DOHH2 (cell line): ENCODE measurements around the gene NSUN6.

Experiments
- H3F3A ChIP-seq: fragments of 200-600 bp; sonication (generic), shearing (Covaris generic); 2 replicates; pipeline ENCODE4 v1.6.0; 2016; ENCODE audit warnings: antibody characterized with exemption, mild to moderate bottlenecking; ENCODE audit not compliant: control insufficient read depth, insufficient read depth
- H3K27ac ChIP-seq: fragments of 200-600 bp; sonication (generic); 2 replicates; pipeline ENCODE4 v1.5.1; 2014; ENCODE audit warnings: low read depth, mild to moderate bottlenecking, low read length, moderate library complexity
- H3K27me3 ChIP-seq: fragments of 200-600 bp; sonication (generic); 2 replicates; pipeline ENCODE4 v1.6.1; 2014; ENCODE audit warnings: mild to moderate bottlenecking, low read length, mixed read lengths; ENCODE audit not compliant: control insufficient read depth
- H3K36me3 ChIP-seq: fragments of 200-600 bp; sonication (generic); 2 replicates; pipeline ENCODE4 v1.6.1; 2014; ENCODE audit warnings: mild to moderate bottlenecking, low read length, moderate library complexity, mixed read lengths; ENCODE audit not compliant: control insufficient read depth
- H3K4me1 ChIP-seq: fragments of 200-600 bp; sonication (generic); 2 replicates; pipeline ENCODE4 v1.6.1; 2014; ENCODE audit warnings: mild to moderate bottlenecking, low read length, mixed read lengths; ENCODE audit not compliant: control insufficient read depth
- H3K4me2 ChIP-seq: fragments of 200-600 bp; sonication (generic); 2 replicates; pipeline ENCODE4 v1.6.0; 2014; ENCODE audit warnings: mild to moderate bottlenecking, low read length, moderate library complexity
- H3K4me3 ChIP-seq: fragments of 200-600 bp; sonication (generic); 2 replicates; pipeline ENCODE4 v1.5.1; 2014; ENCODE audit warnings: mild to moderate bottlenecking, low read length, mixed read lengths
- H3K79me2 ChIP-seq: fragments of 200-600 bp; sonication (generic); 2 replicates; pipeline ENCODE4 v1.6.1; 2014; ENCODE audit warnings: mild to moderate bottlenecking, low read length, mixed read lengths; ENCODE audit not compliant: control insufficient read depth
- H3K9me2 ChIP-seq: fragments of 200-600 bp; sonication (generic); replicated peaks from 2 replicates; pipeline ENCODE4 v1.6.1; 2014; ENCODE audit warnings: mild to moderate bottlenecking, low read length, mixed read lengths; ENCODE audit not compliant: control insufficient read depth
- H3K9me3 ChIP-seq: fragments of 200-600 bp; sonication (generic); 2 replicates; pipeline ENCODE4 v1.6.1; 2014; ENCODE audit warnings: antibody characterized with exemption, low read length, mixed read lengths; ENCODE audit not compliant: control insufficient read depth, insufficient read depth
- H4K20me1 ChIP-seq: fragments of 200-600 bp; sonication (generic); 2 replicates; pipeline ENCODE4 v1.6.0; 2014; ENCODE audit warnings: low read depth, mild to moderate bottlenecking, antibody characterized with exemption, low read length, moderate library complexity; ENCODE audit not compliant: control insufficient read depth, insufficient read depth
- CTCF ChIP-seq: fragments of 200-600 bp; sonication (generic); IDR thresholded peaks from one replicate; pipeline ENCODE4 v1.5.1; 2014; ENCODE audit warnings: antibody characterized with exemption, mild to moderate bottlenecking, low read depth, low read length; ENCODE audit not compliant: poor library complexity, severe bottlenecking
- EZH2phosphoT487 ChIP-seq: fragments of 200-600 bp; sonication (generic); IDR thresholded peaks from 2 replicates; pipeline ENCODE4 v1.6.1; 2017; ENCODE audit warnings: borderline replicate concordance, mild to moderate bottlenecking, antibody characterized with exemption, low read length, moderate library complexity, mixed read lengths

The NSUN6 gene

DNA sequence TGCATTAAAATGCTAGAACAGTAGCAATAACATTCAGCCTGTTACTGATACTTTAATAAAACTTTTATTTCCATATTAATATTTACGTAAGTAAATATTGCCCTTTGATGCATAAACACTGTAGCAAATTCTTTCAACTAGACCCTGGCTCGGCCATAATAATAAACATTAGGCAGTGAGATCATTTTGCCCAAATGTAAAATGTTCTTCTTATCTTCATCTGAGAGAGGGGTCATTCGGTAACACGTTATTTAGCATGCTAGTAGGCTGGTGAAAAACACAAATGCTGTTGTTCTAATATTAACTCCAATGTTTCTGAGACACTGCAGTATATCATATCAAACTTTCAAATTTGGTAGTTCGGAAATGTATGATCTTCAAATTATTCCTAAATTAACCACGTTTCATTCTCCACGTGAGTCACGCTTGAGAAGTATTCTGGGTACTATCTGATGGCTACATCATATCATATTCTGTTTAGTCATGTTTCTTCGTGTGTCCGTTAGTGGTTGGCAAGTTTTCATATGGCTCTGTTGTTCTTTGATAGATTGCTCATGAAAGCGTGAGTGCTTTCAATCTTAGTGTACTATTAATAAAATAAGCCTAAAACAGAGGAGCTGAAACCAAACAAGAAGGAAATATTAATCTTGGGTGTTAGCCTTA lies 145.8 kb downstream of the NSUN6 start:
- H3K4me2 ChIP-seq, result no peak overlapping the region
- no peaks in the 10 kb centered on the region for H3K79me2 ChIP-seq
- H3K4me1 ChIP-seq, result no peaks in the 10 kb centered on the region
- no peaks in the 10 kb centered on the region for H4K20me1 ChIP-seq
- no peaks in the 10 kb centered on the region for H3F3A ChIP-seq
- no peak for TF ChIP-seq CTCF
- no peak for TF ChIP-seq EZH2phosphoT487
- H3K9me3 ChIP-seq, result no peaks in the 10 kb centered on the region
- no peak overlapping the region for H3K27ac ChIP-seq
- no peaks in the 10 kb centered on the region for H3K27me3 ChIP-seq
- H3K36me3 ChIP-seq, result no peaks in the 10 kb centered on the region
- no peaks in the 10 kb centered on the region for H3K9me2 ChIP-seq
- H3K4me3 ChIP-seq, result no peak overlapping the region

GRCh38 chr10:18504161-18504560 lies 147.2 kb downstream of the NSUN6 start:
- no peak overlapping the region for H3K4me3 ChIP-seq
- H3K9me3 ChIP-seq, result no peaks in the 10 kb centered on the region
- H4K20me1 ChIP-seq, result no peaks in the 10 kb centered on the region
- no peaks in the 10 kb centered on the region for H3F3A ChIP-seq
- H3K4me2 ChIP-seq, result no peak overlapping the region
- H3K27ac ChIP-seq, result no peak overlapping the region
- H3K79me2 ChIP-seq, result no peaks in the 10 kb centered on the region
- no peaks in the 10 kb centered on the region for H3K4me1 ChIP-seq
- no peaks in the 10 kb centered on the region for H3K36me3 ChIP-seq
- no peaks in the 10 kb centered on the region for H3K9me2 ChIP-seq
- TF ChIP-seq EZH2phosphoT487 (no peak), CTCF (no peak)
- no peaks in the 10 kb centered on the region for H3K27me3 ChIP-seq

DNA sequence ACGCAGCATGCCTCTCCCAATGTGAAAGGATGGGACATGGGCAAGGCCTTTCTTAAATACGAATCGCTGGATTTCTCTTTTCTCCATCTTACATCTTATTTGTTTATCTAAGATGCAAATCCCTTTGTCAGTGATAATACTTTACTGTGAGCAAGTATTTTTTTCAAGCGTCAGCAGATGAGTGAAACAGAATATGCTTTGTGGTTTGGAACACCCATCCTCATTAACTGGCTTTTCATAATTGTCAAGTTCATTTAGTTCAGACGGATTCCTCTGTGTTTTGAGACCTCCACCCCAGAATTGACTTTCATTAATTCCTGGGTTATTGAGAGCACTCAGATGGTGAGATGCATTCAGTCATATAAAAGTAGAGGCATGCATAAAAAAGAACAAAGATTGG lies 149.8 kb downstream of the NSUN6 start:
- H4K20me1 ChIP-seq, result no peaks in the 10 kb centered on the region
- no peak overlapping the region for H3K4me2 ChIP-seq
- H3K9me2 ChIP-seq, result no peaks in the 10 kb centered on the region
- TF ChIP-seq CTCF, result no peak
- H3K27me3 ChIP-seq, result no peaks in the 10 kb centered on the region
- H3K4me3 ChIP-seq, result no peak overlapping the region
- H3K4me1 ChIP-seq, result no peaks in the 10 kb centered on the region
- H3K27ac ChIP-seq, result no peak overlapping the region
- no peaks in the 10 kb centered on the region for H3K79me2 ChIP-seq
- no peaks in the 10 kb centered on the region for H3F3A ChIP-seq
- H3K9me3 ChIP-seq, result no peaks in the 10 kb centered on the region
- no peaks in the 10 kb centered on the region for H3K36me3 ChIP-seq
